GM19463 (cell line): ENCODE measurements around the gene CDC37L1.
"Not testable (repeated sequence)": the region's sequence is repeated elsewhere in the genome, so short reads cannot be mapped to it uniquely, and the experiment has no call there.

ENCODE experiments used
- ATAC-seq: cut with Tn5 transposase; IDR thresholded peaks from one replicate; pipeline ENCODE4 v1.9.1; 2021; ENCODE audit warnings: mild to moderate bottlenecking, moderate library complexity; ENCODE audit not compliant: unreplicated experiment

The CDC37L1 gene

DNA sequence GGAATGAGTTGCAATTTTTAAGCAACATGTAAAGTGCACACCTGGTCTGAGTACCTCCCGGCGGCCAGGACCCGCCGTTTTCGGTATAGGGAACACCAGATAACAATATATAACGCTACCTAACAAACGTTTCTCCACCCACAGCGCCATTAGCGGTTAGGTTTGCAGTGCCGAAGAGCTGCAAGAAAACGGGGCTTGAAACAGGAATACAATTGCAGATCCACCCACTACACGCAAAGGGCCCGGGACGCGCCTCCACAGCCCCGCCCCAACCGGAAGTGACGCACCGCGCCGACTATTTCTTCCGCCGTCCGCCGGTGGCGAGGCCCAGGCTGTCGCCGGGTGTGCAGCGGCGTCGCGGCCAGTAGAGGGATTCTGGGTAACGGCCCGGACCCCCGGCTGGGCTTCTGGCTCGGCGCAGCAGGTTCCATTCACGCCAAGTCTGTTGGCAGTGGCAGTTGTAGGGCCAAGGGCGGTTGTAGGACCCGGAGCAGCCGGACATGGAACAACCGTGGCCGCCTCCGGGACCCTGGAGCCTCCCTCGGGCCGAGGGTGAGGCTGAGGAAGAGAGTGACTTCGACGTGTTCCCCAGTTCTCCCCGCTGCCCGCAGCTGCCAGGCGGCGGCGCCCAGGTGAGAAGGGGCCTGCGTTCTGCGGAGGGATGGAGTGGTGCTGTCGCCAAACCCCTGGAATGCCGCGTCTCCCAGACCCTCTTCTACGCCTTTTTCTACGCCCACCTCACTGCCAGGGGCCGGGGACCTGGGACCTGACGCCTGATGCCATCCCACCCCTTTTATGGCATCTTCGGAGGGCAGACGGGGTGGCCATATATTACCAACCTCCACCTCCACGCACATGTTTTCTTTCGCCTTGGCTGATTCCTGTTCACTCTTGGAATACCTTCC, at the start of gene CDC37L1:
CDC37L1 (plus strand) TSS at position 302 of the 905 bp plus-strand sequence; CDS start at position 501, 199 bp downstream.
- ATAC-seq: peak; percentile 97

DNA sequence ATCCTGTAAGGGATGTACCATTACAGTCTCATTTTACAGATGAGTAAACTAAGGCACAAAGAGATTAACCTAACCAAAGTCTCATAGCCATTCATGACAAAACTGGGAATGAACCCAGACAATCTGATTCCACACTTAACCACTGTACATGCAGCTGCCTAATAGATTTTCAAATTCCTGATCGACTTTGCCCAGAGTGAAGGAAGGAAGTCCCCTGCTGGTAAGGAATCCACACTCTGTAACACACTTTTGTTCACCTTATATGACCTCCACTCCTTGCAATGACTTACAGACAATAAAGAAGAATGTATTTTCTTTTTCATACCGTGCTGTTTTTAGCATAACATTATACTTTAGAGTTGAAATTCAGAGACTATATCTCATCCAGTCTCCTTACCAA, 48.5 kb upstream of the CDC37L1 start:
- ATAC-seq: no peak

GRCh38 chr9:4638968-4639367, 40.4 kb upstream of the CDC37L1 start:
- no peak for ATAC-seq

DNA sequence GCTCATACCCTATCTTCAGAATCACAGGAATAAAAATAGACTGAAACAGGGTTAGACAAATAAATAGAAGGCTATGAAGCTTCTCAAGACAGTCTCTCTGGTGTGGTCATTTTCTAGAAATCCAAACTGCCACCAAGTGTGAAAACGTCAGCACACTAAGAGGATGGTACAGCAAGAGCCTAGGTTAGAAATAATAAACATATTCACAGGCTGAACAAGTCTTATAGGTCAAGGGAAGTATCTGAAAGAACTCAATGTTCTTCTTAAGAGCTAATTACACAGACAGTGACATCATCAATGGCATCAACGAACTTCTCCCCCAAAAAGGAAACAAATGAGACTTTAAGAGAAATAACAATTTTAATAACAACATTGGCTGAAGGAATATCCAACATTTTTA, 39.9 kb upstream of the CDC37L1 start:
- ATAC-seq: no peak

DNA sequence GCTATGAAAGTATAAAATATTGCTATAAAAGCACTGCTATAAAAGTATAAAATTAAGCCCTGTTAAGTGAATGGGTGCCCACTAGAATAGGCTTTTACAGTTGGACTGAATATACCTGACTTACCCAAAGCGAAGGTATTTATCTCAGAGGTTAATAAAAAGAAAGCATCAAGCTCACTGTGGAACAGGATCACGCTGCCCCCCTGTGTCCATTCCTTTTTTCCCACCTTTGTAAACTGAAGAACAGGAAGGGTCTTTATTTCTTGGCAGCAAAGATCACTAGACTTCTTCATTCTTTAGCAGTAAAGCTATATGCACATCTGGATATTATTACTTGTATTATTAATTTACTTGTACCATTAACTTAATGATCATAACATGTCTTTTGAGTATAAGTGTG, 39.3 kb upstream of the CDC37L1 start:
- no peak for ATAC-seq

DNA sequence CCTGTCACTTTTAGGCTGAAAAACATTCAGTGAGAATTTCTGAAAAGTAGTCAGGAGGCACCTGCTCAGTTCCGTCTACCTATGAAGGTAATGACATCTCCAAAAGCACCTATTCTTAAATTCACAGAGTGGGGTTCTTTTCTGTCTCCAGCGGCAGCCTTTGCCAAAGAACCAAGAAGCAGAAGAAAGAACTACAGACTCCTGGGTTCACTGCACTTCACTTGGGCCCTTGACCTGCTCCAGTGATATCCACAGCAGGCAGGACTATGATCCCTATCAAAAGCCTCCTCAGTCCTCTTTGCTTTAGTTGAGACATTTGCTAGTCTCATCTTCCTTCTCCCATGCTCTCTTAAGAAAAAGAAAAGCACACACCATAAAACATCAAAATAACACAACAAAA, 37.0 kb upstream of the CDC37L1 start:
- no peak for ATAC-seq

DNA sequence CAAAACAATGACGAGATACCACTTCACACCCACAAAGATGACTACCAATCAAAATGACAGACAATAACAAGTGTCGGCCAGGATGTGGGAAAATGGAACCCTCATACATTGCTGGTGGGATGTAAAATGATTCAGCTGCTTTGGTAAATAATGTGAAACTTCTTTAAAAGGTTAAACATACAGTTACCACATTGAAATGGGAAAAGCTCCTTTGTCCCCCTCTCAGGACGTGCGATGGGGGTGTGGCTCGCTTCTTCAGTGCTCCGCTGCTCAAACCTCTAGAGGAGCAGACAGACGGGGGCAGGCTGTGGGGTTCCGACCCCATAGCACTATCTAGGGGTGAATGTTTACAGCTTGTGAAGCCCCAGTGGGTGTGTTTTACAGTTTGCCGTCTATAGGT, 25.3 kb upstream of the CDC37L1 start:
- no peak for ATAC-seq

DNA sequence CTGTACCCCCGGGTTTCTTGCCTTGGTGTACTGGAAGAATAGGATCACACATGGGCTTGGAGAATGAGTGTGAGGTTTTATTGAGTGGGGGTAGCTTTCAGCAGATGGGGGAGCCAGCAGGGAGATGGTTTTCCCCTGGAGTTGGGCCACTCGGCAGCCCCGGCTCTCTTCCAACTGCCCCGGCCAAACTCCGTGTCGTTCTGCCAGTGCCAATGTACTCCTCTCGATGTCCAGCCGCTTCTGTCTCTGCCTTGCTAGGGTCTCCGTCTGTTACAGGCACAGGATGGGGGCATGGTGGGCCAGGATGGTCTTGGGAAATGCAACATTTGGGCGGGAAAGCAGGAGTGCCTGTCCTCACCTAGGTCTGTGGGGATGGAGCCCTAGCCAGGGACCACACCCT, 24.8 kb upstream of the CDC37L1 start:
- no peak for ATAC-seq

- ATAC-seq: not testable (repeated sequence)
Observed at GRCh38 chr9:4656196-4656595, 23.2 kb upstream of the CDC37L1 start.

DNA sequence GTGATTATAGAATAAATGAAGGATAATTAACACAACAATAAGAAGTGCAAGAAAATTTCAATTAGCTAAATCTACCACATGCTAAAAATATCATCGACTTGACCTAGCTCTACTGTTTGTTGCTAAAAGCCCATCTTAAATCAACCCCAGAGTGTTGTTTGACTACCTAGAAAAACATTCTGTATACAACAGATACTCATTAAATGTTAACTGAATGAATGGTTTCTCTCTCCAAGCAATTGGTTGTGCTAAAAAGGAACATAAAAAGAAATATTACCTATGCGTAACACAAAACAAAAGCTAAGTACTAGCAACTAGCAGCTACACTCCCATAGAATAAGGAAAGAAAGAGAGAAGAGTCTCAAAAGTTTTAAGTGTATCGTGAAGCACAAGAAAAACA, 22.7 kb upstream of the CDC37L1 start:
- no peak for ATAC-seq

GRCh38 chr9:4657426-4658159, 21.8 kb upstream of the CDC37L1 start:
- ATAC-seq: no peak

GRCh38 chr9:4660665-4661064, 18.7 kb upstream of the CDC37L1 start:
- ATAC-seq: not testable (repeated sequence)

DNA sequence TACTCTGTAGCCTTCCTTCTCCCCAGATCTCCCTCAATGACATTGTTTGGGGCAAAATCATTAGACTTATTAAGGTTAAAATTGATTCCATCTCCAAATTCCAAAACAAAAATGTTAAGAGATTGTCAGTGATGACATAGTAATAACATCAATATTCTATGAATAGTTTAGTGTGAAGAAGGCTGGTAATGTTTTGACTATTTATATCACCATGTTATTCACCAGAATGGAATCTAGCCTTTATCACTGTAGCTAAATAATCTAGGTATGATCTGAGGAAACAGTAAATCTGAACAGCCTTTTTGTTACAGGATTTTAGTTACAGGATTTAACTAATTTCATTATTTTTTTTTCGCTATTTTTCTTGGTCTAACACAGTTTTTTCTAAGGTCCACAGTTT, 18.2 kb upstream of the CDC37L1 start:
- no peak for ATAC-seq

DNA sequence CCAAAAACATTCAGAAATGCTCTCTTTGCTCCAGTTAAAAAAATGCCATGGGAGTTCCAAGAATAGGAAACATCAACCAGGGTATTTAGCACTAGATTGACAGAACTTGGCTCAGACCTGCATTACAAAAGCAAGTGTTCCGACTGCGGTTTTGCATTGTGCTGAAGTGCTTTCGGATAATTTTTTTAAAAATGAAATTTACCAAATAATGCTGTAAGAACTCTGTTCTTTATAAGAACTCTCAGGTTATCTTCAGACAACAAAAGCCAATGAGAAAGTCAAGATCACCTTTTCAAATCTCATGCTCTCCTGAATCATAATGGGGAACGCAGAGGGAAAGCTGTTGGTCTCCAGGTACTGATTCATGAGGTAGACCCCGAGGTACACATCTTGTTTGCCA, 17.8 kb upstream of the CDC37L1 start:
- no peak for ATAC-seq

GRCh38 chr9:4662108-4662988, 17.0 kb upstream of the CDC37L1 start, which contains the start of gene PLPP6:
Gene PLPP6 (plus strand): TSS chr9:4662294. CDS start chr9:4662376, 82 bp downstream.
- peak; percentile 85 for ATAC-seq

GRCh38 chr9:4662989-4663792, 16.2 kb upstream of the CDC37L1 start:
- ATAC-seq: no peak

- ATAC-seq: no peak
Observed at GRCh38 chr9:4663956-4664355, 15.4 kb upstream of the CDC37L1 start.

DNA sequence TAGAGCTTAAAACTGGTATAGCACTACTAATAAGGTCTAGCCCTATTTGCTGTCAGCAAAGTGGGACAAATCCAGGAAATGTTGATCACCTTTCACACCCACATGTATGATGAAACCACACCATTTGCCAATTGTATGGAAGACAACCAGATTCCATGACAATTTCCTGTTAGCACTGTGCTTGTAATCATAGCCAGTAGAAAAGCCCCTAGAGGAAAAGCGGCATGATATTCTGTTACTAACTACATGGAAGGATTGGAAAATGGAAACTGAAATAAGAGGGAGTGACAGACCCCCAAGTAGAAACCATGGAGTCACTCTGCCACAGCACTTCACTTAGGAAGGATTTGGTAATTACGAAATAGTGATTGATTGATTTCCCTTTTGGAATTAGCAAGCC, 14.0 kb upstream of the CDC37L1 start:
- ATAC-seq: no peak

DNA sequence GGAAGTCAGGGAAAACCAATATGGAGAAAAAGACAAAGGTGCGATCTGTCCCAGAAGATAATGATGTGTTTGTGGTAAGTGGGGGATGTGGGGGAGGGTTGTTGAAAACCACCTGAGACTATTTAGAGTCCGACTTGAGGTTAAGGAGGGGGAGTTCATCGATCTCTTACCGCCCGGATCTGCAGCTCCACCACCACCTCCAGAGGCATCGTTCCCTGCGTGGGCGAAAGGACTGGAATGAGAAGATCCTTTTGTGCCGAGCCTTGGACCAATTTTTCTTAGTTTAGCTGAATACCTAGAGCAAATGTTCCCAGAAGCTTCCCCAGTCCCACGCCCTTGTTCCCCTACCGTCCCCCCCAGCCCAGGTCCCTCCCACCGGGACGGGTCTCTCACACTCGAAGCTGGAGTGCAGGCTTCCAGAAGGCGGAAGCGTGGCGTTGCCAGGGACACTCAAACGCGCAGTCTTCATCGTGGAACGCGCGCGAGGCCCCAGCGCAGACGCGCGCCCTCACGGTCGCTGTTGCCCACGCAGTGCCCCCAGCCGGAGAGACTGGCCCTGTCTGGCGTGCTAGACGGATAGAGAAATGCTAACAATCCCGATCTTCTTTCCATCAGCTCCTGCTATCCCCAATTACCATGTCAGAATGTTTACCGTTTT, 13.2 kb upstream of the CDC37L1 start, which contains the start of gene SPATA6L:
SPATA6L (minus strand) TSS at position 439 of the 658 bp plus-strand sequence; CDS start at position 209, 230 bp downstream.
- ATAC-seq: peak; percentile 39
